Measurements from ENCODE around the gene HMG20B. TPM values are rescaled to one million over a fixed set of nuclear protein-coding genes. Genes with fewer than 3 reads are reported as not detected.
"Not testable (repeated sequence)": the region's sequence is repeated elsewhere in the genome, so short reads cannot be mapped to it uniquely, and the experiment has no call there.

Gene HMG20B
- total and polyA plus RNA-seq, 2 donors, result 30.6 to 109 TPM

DNA sequence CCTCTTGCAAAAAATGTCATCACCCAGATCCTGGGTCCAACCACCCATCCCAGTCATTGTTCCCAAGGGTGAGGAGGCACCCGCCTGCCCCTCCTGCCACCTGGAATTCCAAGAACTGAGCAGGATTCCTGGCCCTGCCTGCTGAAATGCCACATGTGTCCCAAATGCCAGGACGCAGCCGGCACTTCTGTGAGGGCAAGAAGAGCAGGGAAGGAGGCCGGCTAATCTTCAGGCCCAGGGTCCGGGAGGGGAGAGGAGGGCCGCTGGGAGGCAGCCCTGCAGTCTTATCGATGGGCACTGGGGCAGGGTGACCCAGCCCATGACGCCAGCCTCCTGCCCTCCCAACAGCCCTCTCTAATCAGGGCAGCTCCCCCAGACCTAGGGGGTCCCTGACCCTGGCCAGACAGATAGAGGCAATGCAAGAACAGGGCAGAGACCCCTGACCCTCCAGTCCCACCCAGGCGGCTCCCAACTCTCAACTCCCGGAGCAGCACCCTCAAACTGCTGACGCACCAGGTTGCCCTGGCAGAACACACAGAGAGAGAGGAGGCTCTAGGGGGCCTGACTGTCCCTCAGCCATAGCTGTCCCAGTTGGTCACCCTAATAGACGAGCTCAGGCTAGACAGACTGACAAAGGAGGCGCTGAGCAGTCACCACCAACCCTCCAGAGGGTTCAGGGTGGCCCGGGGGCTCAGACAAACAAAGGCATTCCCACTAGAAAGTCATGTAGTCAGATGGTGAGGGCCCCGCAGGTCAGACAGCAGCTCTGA, 16.9 kb upstream of the HMG20B start:
- Histone ChIP-seq H3K4me1 (ENCODE audit: insufficient read depth) (no peaks in the 10 kb centered on the region), H3K36me3 (ENCODE audit: insufficient read depth) (no peaks in the 10 kb centered on the region), H3K27ac (ENCODE audit: low read depth) (no peak overlapping the region), H3K4me3 (ENCODE audit: low read depth, low read length) (peak overlapping the region; percentile 95)
- no peak for DNase-seq (ENCODE audit: extremely low spot score)
- WGBS, result 83% methylated on average over 15 of the region's 15 CpGs

DNA sequence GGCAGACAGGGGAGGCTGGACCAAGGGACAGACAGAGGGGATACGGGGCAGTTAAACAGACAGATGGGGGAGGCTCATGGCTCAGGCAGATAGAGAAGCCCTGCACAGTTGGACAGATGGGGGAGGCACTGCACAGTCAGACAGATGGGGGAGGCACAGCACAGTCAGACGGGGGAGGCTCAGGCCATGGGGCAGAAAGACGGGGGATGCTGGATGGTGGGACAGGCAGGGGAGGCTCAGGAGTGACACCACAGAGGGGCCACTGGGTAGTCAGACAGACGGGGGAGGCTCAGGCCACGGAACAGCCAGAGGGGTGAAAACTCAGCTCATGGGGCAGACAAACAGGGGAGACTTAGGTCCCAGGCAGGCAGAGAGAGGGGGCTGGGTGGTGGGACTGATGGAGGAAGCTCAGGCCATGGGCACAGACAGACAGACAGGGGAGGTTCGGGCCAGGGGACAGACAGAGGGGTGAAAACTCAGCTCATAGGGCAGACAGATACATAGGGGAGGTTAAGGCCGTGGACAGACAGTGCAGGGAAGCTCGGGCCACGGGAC, 16.2 kb upstream of the HMG20B start:
- DNase-seq (ENCODE audit: extremely low spot score), result no peak
- WGBS, result 34% methylated on average over 9 of the region's 9 CpGs
- Histone ChIP-seq H3K4me3 (ENCODE audit: low read depth, low read length) (peak overlapping the region; percentile 95), H3K4me1 (ENCODE audit: insufficient read depth) (no peaks in the 10 kb centered on the region), H3K27ac (ENCODE audit: low read depth) (no peak overlapping the region), H3K36me3 (ENCODE audit: insufficient read depth) (no peaks in the 10 kb centered on the region)

- no peak for DNase-seq (ENCODE audit: extremely low spot score)
Observed at GRCh38 chr19:3556978-3557460, 15.7 kb upstream of the HMG20B start.

DNA sequence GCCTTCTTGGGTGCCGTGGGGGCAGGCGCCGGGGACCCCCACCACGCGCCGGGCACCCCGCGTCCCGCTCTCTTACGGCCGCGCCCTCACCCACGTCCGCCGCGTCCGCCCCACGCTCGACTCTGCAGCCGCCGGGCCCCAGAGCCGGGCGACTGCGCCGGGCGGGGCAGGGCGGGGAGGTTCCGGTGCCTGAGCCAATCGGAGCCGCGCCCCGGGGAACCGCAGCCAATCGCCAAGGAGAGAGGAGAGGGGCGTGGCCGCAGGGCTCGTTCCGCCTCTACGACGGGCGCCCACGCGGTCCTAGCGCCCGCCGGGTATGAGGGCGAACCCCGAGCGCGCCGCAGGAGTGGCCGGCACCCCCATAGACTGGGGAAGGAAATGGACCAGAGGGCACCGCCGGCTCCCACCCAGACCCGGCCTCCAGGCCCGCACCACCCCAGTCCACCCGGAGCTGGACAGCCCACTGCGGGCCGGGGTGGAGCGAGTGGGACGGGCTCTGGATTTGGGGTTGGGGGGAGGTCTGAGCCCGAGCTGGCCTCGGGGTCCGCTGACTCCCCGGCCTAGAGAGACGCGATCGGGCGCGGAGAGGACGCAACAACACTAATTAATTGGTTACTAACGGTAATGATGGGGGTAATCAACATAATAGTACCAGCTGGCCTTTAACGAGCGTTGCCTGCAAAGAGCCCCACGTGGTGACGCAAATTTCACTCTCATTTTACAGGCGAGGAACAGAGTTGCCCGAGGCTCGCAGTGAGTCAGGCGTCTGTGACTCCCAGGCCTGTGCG, 15.1 kb upstream of the HMG20B start, which contains the start of gene MFSD12:
TSS of gene MFSD12 (minus strand) at position 126 of the 788 bp plus-strand sequence. CDS start 183 bp downstream, outside the sequence.
- under 1% methylated on average over 81 of the region's 81 CpGs for WGBS
- no peaks in the 10 kb centered on the region for H3K4me1 ChIP-seq (ENCODE audit: insufficient read depth)
- no peaks in the 10 kb centered on the region for H3K36me3 ChIP-seq (ENCODE audit: insufficient read depth)
- H3K4me3 ChIP-seq (ENCODE audit: low read depth, low read length), result peak within 1 kb of the TSS; percentile 95
- peak; percentile 80 for DNase-seq (ENCODE audit: extremely low spot score)
- H3K27ac ChIP-seq (ENCODE audit: low read depth), result peak within 1 kb of the TSS; percentile 44

More at GRCh38 chr19:3556978-3557460, 15.7 kb upstream of the HMG20B start:
- H3K36me3 ChIP-seq (ENCODE audit: insufficient read depth), result no peaks in the 10 kb centered on the region
- WGBS, result under 1% methylated on average over 60 of the region's 60 CpGs
- H3K4me3 ChIP-seq (ENCODE audit: low read depth, low read length), result peak overlapping the region; percentile 95
- no peaks in the 10 kb centered on the region for H3K4me1 ChIP-seq (ENCODE audit: insufficient read depth)
- peak overlapping the region; percentile 44 for H3K27ac ChIP-seq (ENCODE audit: low read depth)

DNA sequence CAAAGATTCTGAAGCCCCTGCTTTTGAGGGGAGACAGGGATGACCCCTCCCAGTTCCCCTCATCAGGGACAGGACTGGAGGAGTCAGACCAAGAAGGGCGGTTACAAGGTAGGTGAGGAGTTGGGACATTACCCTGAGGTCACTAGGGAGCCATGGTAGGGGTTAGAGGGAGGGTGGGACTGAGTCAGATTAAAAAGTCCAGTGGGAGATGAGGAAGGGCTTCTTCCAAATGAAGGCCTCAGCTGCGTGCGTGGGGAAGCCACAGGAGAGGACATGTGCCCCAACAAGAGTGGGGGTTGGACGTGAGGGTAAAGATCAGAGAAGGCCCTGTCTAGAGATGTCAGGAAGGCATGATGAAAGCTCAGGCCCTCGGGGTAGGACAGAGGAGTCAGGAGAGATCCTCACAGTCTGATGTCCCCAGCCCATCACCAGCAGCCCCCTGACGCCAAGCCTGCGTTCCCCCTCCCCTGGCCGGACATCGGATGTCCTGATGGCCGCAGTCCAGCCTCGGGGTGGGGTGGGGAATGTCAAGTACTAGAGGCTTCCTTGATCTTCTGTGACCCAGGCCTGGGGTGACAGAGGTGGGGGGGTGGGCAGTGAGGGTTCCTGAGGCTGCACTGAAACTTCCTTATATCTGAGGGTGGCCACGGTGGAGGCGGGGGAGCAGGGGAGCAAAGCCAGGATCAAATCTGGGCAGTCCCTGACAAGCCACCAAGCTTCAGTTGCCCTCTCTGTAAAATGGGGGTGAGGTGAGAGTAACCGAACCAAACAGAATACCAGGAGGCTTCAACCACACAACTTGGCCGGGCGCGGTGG, 8.8 kb upstream of the HMG20B start:
- DNase-seq (ENCODE audit: extremely low spot score), result no peak
- no peaks in the 10 kb centered on the region for H3K36me3 ChIP-seq (ENCODE audit: insufficient read depth)
- WGBS, result 80% methylated on average over 17 of the region's 17 CpGs
- no peak overlapping the region for H3K4me3 ChIP-seq (ENCODE audit: low read depth, low read length)
- no peaks in the 10 kb centered on the region for H3K4me1 ChIP-seq (ENCODE audit: insufficient read depth)
- H3K27ac ChIP-seq (ENCODE audit: low read depth), result no peak overlapping the region

DNA sequence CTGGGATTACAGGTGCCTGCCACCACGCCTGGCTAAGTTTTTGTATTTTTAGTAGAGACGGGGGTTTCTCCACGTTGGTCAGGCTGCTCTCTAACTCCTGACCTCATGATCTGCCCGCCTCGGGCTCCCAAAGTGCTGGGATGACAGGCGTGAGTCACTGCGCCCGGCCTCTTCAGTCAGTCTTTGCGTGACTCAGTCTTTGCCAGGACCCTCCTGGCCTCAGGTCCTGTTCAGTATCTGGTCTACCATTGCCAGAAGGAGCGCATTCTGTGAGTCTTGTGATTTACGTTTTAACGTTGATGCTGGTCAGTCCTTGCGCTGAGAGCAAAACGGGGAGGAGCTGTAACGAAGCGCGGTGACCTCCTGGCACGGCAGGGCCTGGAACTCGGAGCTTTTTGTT, 7.6 kb upstream of the HMG20B start:
- 87% methylated on average over 19 of the region's 19 CpGs for WGBS
- no peak overlapping the region for H3K27ac ChIP-seq (ENCODE audit: low read depth)
- no peak for DNase-seq (ENCODE audit: extremely low spot score)
- no peak overlapping the region for H3K4me3 ChIP-seq (ENCODE audit: low read depth, low read length)
- no peaks in the 10 kb centered on the region for H3K4me1 ChIP-seq (ENCODE audit: insufficient read depth)
- H3K36me3 ChIP-seq (ENCODE audit: insufficient read depth), result no peaks in the 10 kb centered on the region

- not testable (repeated sequence) for H3K36me3 ChIP-seq (ENCODE audit: insufficient read depth); H3K4me3 ChIP-seq (ENCODE audit: low read depth, low read length); DNase-seq (ENCODE audit: extremely low spot score); H3K27ac ChIP-seq (ENCODE audit: low read depth); H3K4me1 ChIP-seq (ENCODE audit: insufficient read depth)
- 76% methylated on average over 11 of the region's 11 CpGs for WGBS
Observed at GRCh38 chr19:3570042-3570441, 2.7 kb upstream of the HMG20B start.

- WGBS, result 88% methylated on average over 7 of the region's 7 CpGs
- Histone ChIP-seq H3K36me3 (ENCODE audit: insufficient read depth) (no peaks in the 10 kb centered on the region), H3K4me3 (ENCODE audit: low read depth, low read length) (no peak overlapping the region), H3K4me1 (ENCODE audit: insufficient read depth) (no peaks in the 10 kb centered on the region), H3K27ac (ENCODE audit: low read depth) (no peak overlapping the region)
- no peak for DNase-seq (ENCODE audit: extremely low spot score)
Observed at GRCh38 chr19:3570606-3571011, 2.1 kb upstream of the HMG20B start.

DNA sequence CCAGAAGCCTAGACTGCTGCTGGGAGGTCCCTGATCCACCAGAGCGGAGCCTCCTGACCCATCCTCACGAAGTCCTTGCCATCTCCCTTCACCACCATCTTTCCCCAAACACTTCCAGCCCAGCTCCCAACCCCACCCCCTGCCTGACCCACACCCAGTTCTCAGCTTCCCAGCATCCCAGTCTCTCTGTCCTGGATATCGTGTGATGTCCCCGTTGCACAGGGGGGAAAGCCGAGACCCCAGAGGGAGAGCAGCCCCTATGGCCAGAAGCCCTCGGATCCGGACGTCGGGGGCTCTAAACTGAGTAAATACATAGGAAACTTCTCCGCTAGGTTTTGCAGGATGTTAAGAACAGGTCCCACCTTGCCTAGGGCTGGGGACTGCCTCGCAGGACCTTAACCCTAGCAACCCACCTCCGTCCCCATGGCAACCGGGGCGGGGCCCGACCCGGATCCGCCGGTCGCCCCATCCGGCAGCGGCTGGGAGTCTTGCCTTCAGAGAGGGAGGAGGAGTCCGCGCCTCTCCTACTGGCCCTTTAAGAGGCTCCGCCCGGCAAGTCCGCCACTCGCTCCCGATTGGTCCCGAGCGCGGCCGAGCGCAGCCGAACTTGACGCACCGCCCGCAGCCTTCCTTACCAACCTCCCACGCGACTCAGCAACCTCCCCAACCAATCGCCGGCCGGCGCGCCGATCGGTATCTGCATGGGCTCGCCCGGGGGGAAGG, 451 bp upstream of the HMG20B start:
- H3K4me1 ChIP-seq (ENCODE audit: insufficient read depth), result peaks cover 3% of the 10 kb centered on the region
- 1% methylated on average over 48 of the region's 48 CpGs for WGBS
- H3K27ac ChIP-seq (ENCODE audit: low read depth), result no peak overlapping the region
- no peaks in the 10 kb centered on the region for H3K36me3 ChIP-seq (ENCODE audit: insufficient read depth)
- peak overlapping the region; percentile 94 for H3K4me3 ChIP-seq (ENCODE audit: low read depth, low read length)
- peak; percentile 97 for DNase-seq (ENCODE audit: extremely low spot score)

GRCh38 chr19:3573162-3573857, 566 bp downstream of the HMG20B start:
- Histone ChIP-seq H3K36me3 (ENCODE audit: insufficient read depth) (no peaks in the 10 kb centered on the region), H3K27ac (ENCODE audit: low read depth) (peak overlapping the region; percentile 45), H3K4me1 (ENCODE audit: insufficient read depth) (peaks cover 3% of the 10 kb centered on the region), H3K4me3 (ENCODE audit: low read depth, low read length) (peak overlapping the region; percentile 94)
- no peak for DNase-seq (ENCODE audit: extremely low spot score)
- WGBS, result under 1% methylated on average over 60 of the region's 60 CpGs

DNA sequence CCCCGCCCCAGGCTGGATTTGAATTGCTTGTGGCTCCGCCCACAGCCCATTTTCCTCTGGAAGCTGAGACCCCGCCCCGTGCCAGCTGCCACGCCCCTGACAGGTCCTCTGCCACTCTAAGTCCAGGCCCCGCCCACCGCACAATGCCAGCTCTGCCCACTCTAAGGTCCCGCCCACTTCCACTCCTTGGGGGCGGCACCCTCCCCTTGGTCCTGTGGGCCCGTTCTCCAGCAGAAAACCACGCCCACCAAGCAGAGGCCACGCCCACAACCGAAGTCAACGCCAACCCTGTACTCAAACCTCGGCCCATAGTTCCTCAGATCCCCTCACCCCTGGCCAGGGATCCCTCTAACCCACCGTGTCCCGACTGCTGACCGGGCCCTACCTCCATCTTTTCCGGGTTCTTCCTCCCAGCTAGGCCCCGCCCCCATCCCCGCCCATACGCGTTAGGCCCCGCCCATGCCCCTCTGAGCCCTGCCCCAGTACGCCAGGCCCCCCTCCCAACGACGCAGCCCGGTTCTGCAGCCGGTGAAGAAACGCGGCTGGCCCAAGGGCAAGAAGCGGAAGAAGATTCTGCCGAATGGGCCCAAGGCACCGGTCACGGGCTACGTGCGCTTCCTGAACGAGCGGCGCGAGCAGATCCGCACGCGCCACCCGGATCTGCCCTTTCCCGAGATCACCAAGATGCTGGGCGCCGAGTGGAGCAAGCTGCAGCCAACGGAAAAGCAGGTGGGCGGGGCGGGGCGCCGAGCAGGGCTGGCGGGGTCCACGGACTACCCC, 1.3 kb downstream of the HMG20B start:
- peaks cover 3% of the 10 kb centered on the region for H3K4me1 ChIP-seq (ENCODE audit: insufficient read depth)
- no peak overlapping the region for H3K27ac ChIP-seq (ENCODE audit: low read depth)
- H3K4me3 ChIP-seq (ENCODE audit: low read depth, low read length), result peak overlapping the region; percentile 94
- DNase-seq (ENCODE audit: extremely low spot score), result no peak
- no peaks in the 10 kb centered on the region for H3K36me3 ChIP-seq (ENCODE audit: insufficient read depth)
- WGBS, result 56% methylated on average over 55 of the region's 55 CpGs
